Measurements from ENCODE around the gene JMJD8.
A peak's percentile ranks its signal among the peaks of the same experiment; 100 is the strongest.

The JMJD8 gene

DNA sequence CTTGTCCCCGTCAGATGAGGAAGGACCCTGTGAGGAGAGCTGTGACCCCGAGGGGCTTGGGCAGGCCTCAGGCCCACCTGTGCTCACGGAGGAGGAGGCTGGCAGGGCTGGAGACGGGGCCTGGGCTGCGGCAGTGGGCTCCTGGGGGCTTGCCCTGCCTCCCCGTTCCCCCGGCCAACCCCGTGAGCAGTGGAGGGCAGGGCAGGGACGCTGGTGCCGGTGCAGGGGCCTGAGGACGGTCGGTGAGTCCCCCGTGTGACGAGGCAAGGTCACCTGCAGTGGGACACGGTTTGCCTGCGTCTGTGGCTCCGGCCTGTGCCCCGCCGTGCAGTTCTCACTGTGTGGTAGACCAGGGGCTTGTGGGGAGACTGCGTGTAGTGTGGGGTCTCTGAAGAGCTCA is 24.5 kb downstream of the JMJD8 start:
- no peak for DNase-seq (ENCODE audit: low read depth)

DNA sequence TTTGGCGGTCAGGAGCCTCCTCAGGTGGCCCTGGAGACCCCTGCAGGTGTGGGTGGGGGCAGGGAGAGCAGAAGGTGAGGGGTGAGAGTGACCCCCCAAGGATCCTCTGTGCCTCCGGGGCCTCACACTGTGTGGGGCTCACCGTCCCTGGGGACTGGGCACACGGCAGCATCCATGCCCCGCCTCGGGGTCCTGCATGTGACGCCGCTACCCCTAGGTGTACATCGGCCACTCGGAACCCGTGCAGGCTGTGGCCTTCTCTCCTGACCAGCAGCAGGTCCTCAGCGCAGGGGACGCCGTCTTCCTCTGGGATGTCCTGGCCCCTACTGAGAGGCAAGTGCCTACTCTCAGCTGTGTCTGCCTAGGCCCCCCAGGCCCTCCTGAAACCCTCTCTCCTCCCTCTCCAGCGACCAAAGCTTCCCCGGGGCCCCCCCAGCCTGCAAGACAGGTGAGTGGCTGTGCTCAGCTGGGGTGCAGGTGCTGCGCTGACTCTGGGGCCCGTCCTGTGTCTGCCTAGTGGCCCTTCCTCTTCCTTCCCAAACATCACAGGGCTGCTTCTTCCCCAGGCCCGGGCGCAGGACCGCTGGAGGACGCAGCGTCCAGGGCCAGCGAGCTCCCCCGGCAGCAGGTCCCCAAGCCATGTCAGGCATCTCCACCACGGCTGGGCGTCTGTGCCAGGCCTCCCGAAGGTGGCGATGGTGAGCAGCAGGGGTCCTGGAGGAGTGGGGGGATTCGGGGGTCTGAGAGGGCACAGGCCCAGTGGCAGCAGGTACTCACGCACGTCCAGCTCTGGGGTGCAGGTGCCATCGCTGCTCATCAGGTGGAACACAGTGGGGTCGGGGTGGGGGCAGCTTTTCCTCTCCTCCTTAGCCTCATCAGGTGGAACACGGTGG is 25.2 kb downstream of the JMJD8 start:
- no peak for DNase-seq (ENCODE audit: low read depth)

DNA sequence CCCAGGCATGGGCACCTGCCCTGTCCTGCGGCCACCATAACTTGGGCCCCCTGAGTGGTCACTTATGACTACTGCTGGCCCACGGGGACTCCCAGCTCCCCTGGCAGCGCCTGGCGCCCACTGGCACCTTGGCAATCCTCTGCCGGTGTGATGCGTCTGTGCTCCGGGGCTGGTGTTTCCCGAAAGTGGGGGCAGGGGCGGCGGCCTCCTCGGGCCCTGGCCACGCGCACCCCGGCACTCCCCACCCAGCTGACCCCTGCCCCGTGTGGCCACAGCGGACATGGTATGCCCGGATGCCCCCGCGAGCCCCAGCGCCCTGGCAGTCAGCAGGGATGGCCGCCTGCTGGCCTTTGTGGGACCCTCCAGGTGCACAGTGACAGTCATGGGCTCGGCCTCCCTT is 26.6 kb downstream of the JMJD8 start:
- DNase-seq (ENCODE audit: low read depth), result no peak

DNA sequence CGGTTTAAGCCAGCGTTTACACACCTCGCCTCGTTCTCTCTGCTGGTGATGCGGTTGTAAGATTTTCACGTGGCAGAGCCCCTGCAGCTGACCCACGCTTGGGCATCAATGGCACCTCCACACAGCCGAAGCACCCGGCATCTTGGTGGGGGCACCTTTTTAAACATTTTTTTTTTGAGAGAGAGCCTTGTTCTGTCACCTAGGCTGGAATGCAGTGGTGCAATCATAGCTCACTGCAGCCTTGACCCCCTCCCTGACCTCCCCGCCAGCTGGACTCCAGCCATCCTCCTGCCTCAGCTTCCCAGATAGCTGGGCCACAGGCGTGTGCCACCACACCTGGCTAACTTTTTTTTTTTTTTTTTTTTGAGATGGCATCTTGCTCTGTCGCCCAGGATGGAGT is 30.1 kb downstream of the JMJD8 start:
- no peak for DNase-seq (ENCODE audit: low read depth)

DNA sequence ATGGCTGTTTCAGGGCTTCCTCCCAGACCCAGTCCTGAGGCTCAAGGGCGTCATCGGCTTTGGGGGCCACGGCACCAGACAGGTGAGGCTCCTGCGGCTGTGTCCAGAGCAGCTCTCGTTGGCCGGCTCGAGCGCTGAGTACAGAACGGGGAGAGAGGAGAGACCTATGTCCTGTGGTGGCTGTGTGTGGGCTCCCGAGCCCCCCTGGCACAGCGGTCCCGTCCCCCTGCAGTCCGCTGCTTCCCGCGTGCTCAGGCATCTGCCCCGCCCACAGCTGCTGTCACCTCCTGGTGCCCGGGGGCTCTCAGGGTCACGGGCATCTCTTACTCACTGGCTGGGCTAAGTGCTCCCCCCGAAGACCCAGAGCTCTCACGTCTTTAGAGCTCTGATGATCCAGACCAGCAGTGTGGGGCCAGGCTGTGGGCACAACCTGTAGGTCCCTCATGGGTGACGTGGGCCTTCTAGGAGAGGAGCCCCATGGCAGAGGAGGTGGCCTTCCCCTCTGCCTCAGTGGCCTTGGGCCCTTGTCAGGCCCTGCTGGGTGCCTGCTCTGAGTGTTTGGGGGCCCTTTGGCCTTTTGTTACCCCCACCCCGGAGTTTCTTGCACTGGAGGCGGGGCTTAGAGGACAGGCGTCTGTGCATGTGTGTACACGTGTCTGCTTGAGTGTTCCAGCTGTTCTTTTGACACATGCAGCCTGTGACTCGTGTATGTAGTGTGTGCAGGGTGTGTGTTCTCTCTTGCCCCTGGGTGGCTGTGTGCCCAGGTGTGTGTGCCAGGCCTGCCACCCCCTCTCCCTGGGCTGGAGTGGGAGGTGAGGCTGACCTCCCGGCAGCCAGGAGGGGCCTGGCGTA is 31.5 kb downstream of the JMJD8 start:
- DNase-seq (ENCODE audit: low read depth), result no peak

DNA sequence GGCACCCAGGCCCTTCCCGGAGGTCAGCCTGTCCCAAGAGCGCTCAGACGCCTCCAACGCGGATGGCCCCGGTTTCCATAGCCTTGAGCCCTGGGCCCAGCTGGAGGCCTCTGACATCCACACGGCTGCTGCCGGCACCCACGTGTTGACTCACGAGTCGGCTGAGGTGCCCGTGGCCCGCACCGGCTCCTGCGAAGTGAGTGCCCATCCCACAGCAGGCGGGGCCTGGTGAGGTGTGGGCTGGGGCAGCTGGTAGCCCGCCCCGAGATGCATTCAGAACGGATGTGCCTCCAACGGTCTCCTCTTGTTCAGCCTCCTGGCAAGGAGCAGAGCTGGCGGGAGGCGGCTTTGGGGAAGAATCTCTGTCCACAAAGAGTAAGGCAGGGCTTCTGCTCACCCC is 32.3 kb downstream of the JMJD8 start:
- DNase-seq (ENCODE audit: low read depth), result no peak

DNA sequence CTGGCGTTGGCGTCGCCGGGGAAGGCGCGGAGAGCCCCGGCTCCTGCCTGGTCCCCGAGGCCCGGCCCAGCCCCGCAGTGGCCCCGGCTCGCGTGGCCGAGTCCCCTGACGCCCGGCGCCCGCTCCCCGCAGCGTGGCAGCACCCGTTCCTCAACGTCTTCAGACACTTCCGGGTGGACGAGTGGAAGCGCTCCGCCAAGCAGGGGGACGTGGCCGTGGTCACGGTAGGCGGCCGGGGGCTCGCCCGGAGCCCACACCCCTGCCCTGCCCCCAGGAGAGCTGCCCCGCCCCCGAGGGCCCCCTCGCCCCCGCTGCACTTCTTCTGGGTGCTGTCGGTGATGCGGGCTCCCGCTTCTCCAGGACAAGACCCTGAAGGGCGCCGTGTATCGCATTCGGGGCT is 34.5 kb downstream of the JMJD8 start:
- no peak for DNase-seq (ENCODE audit: low read depth)

DNA sequence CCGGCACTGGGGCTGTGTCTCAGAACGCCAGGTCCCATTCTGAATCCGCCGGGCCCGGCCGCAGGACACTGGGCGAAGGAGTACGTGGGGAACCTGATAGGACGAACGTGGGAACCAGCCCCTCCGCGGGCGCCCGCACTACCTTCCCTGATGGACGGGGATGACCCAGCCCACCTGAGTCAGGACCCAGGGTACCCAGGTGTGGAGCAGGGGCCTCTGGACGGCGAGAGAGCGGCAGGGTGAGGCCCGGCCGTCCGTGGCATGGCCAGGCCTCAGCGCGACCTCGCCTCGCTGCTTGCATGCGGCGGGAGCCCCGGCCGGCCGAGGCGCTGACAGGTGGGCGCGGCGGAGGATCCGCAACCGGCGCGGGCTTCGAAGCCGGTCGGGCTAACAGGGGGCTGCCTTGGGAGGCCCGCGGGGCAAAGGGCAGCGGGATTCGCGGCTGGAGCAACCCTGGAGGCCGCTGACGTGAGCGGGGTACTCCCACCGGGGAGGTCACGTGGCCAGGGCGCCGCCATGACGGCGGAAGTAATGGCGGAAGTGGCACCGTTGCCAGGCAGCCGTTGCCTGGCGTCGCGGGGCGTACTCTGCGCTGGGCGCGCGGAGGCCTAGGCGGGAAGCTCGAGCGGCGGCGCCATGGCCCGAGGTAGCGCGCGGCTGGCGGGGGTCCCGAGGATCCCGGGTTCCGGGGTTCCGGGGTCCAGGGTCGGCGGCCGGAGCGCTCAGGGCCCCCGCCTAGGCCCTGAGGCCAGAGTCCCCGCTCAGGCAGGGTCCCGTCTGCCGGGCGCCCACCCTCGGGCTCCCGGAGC is 35.1 kb downstream of the JMJD8 start, which contains the start of gene WDR90:
TSS of gene WDR90 (plus strand) at position 585 of the 809 bp plus-strand sequence. CDS start at position 637, 52 bp downstream.
- DNase-seq (ENCODE audit: low read depth), result peak; percentile 93

DNA sequence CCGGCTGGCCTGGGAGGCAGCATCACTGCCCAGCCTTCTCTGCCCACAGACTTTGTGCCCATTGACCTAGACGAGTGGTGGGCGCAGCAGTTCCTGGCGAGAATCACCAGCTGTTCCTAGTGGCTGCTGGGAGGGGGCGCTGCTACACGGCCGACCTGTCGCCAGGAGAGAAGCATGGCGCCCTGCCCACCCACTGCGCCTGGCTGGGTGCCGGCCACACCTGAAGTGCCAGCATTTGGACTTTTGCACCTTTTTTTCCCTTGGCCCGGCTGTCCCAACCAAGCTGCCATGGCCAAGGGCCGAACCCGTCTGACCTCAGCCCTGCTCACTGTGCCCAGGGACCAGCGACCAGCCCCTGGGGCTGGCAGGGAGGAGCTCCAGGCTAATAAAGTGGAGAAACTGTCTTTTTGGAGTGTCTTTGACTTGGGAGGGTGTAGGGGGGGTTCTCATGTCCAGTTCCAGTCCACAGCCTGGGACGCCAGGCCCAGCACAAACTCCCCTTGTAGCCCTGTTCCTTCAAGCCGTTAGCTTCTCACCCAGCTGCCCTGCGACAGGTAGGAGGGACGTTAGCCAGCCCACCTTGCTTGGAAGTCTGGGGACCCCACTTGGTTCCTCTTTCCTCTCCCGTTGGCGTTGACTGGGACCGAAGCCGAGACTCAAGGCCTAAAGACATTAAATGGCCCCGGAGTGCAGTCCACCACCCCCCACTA is 35.9 kb downstream of the JMJD8 start:
- no peak for DNase-seq (ENCODE audit: low read depth)

DNA sequence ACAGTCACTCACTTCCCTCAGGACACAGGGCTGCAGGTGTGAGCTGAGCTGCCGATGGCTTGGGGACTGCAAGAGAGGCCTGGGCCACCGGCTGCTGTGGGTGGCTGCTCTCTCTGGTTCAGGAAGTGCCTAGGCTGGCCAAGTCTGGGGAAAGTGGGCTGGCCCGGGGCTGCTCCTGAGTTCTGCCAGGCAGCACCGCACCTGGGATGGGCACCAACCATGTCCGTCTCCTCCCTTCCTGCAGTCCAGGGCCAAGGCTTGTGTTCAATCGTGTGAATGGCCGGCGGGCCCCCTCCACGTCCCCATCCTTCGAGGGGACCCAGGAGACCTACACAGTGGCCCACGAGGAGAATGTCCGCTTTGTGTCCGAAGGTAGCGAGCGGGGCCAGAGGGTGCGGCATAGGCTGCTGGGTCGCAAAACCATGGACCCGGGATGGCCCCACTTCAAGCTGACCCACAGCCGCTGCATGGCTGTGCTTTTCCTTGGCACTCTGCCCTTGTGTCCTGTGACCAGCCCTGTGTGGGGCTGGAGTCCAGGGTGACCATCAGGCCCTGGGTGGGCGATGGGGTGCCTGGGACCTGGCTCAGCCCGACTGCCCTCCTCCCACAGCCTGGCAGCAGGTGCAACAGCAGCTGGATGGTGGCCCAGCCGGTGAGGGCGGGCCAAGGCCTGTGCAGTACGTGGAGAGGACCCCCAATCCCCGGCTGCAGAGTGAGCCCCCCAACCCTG is 36.8 kb downstream of the JMJD8 start:
- no peak for DNase-seq (ENCODE audit: low read depth)

DNA sequence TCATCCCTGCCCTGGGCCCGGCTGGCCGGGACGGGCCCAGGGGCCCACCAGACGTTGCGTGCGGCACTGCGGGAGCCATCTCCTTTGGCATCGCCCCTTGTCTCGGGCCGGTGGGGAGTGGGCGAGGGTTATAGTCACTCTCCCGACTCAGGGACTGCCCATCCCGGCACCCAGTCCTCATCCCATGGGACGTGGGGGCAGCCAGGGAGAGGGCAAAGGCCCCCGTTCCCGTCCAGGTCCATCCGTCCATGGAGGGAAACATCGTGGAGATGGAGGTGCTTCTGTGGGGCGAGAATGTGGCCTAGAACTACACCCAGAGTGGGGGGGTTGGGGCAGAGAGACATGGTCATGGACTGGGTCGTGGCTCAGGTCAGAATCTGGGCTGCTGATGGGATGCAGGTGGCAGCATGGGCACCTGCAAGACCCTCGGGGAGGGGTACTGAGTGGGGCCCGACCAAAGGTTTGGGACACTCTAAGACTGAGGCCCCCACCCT is 37.4 kb downstream of the JMJD8 start:
- DNase-seq (ENCODE audit: low read depth), result no peak

DNA sequence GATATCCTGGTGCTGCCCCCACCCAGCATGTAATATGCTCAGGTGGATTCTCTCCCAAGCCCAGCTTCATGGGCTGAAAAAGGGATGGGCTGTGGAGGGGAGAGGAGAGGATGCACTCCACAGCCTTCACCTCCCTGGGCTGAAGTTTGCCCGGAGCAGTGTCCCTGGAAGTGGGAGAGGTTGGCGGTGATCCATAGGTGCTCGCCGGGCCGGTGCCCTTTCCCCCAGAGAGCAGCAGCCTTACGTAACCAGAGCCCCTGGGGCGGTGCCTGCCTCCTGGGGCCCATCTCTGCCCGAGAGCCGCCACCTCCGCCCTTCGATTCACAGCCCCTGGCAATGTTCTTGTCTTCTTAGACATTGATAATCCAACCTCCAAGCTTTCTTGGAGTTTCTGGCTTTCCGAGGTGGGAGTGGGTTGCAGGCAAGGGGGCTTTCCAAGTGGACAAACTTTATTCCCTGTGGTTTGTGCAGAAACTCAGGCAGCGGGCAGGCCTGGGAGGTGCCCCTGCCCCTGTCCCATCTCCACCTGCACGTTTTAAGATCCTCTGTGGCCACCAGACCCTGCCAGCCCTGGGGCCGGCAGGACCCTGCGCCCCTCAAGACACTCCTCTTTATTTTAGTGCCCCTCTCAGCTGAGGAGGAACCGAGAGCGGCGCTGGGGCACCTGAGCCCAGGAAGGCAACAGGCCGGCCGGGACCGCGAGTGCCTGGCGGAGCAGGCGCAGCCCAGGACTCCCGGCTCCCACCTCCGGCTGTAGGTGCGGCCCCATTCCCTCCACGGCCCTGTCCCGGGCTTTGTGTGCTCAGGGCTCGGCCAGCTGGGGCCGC is 38.1 kb downstream of the JMJD8 start:
- DNase-seq (ENCODE audit: low read depth), result no peak

DNA sequence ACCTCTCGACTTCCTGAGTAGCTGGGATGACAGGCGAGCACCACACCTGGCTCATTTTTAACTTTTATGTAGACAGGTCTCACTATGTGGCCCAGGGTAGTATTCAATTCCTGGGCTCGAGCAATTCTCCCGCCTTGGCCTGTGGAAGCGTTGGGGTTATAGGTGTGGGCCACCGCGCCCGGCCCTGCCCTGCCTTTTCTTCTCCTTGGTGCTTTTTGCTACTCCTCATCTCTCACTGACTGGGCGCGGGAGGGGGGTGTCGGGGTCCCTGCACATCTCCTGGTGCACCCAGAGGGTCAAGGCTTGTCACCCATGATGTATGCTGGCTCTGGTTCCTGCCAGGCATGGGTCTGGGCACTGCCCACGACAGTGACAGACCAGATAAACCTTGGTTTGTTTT is 39.6 kb downstream of the JMJD8 start:
- DNase-seq (ENCODE audit: low read depth), result no peak

DNA sequence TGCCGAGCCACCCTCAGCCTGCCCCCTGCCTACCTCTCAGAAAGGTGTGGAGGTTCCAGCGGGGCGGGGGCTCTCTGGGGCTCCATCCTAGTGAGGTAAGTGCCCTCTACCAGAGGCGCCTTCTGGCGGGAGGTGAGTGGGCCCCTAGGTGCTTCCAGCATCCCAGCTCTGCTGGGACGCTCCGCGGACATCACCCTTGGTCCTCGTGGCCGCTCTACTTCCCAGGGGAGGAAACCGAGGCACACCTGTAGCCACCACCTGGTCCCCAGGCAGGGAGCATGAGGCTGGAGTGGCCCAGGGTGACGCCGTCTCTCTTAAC is 41.1 kb downstream of the JMJD8 start:
- DNase-seq (ENCODE audit: low read depth), result no peak

DNA sequence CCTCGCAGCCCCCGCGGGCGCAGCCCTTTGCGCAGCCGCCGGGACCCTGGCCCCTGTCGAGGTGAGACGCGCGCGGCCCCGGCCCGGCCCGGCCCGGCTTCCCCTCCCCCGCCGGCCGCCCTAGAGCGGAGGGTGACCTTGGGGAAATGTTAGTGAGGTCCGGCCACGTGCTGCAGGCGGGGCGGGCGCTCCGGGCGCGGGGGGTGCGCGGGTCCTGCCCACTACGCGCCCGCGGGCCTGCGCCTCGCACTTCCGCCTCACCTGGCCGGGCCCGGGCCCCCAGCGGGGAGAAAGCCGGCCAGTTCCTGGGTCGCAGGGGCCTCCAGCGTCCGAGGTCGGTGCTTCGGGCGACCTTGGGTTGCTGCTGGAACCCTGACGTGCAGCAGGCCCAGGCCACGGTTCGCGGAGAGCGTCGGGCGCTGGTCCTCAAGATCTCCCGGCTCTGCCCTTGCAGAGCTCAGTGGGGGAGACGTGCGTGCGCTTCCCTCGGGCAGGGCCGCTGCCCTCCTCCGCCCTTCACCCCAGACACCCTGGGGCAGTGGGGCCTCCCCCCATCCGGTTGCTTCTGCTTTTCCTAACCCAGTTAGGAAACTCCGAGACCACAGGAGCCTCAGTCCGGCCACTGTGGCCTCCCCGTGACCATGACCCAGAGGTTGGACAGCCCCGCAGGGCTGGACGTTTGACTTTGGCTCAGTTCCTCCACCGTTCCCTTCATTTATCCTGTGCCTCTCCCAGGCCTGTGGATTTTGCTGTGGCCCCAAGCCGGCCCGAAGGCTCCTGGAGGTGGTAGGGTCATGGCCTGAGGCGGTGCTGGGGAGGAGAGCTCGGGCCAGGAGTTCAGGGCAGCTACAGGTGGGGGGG is 41.7 kb downstream of the JMJD8 start:
- DNase-seq (ENCODE audit: low read depth), result no peak

DNA sequence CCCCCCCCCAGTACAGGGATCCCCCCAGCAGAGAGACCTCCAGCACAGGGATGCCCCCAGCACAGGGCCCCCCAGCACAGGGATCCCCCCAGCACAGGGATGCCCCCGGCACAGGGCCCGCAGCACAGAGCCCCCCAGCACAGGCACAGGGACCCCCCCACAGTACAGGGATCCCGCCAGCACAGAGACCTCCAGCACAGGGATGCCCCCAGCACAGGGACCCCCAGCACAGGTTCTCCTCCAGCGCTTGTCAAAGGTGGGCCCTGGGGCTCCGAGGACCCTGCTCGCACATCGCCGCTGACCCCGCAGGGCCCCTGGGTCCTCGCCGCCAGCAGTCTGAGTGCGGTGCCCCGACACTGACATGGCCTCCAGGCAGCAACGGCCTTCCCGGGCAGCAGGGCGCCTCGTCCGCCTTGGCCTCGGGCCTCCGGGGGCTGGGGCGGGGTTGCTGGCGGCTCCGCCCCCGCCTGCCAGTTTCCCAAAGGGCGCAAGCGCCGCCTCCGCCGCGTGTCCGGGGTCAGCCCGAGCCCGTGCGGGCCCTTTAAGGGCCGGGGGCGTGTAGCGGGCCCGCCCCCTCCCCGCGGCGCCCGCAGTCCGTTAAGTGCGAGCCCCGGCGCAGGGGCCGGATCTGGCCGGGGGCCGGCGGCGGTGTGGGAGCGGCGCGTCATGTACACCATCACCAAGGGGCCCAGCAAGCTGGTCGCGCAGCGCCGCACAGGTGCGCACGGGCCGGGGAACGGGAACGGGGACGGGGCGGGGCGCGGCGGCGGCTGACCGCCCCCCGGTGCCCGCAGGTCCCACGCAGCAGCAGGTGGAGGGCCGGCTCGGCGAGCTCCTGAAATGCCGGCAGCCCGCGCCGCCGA is 42.6 kb downstream of the JMJD8 start, which contains the start of gene MCRIP2:
TSS of gene MCRIP2 (plus strand) at position 503 of the 863 bp plus-strand sequence. CDS start at position 667, 164 bp downstream.
- peak; percentile 73 for DNase-seq (ENCODE audit: low read depth)

DNA sequence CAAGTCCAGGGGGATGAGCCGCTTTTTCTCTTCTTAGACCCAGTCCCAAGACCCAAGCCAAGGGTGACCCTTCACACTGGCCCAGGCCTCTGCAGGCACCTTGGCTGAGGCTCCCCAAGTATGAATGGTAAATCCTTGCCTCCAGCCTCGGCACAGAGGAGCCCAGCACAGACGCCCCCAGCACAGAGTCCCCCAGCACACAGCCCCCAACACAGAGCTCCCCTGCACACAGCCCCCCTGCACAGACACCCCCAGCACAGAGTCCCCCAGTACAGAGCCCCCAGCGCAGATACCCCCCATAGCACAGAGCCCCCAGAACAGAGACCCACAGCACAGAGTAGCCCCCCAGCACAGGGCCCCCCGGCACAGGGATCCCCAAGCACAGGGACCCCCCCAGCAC is 43.5 kb downstream of the JMJD8 start:
- DNase-seq (ENCODE audit: low read depth), result no peak

DNA sequence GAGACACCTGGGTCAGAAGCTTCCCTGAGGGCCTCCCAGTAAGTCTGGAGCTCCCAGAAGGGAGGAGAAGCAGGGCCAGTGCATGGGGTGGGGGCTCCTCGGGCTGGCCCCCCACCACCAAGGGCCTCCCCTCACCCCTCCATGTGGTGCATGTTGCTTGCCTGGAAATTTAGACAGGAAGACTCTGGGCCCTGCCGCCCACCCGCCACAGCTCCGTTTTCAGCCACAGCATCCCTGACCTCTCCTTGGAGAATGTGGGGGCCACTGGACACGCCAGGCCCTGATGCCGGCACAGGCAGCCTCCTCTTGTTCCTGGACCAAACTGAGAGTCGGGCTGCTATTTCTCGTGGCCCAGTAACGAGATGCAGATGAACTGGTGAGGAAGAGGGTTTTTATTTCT is 45.3 kb downstream of the JMJD8 start:
- DNase-seq (ENCODE audit: low read depth), result no peak
